ENCODE results near the gene PODXL.

The PODXL gene

GRCh38 chr7:131550846-131551245 lies 5.6 kb downstream of the PODXL start:
- no peaks in the 10 kb centered on the region for H3K9me3 ChIP-seq (ENCODE audit: low read length)
- H3K27ac ChIP-seq (ENCODE audit: low read depth, low read length, poor library complexity, severe bottlenecking), result no peak overlapping the region
- H3K4me3 ChIP-seq (ENCODE audit: low read depth, low read length, poor library complexity, severe bottlenecking), result no peak overlapping the region
- no peak for TF ChIP-seq EZH2 (IDR thresholded peaks at IDR 0.05; ENCODE audit: borderline replicate concordance, low read length)
- no peak for TF ChIP-seq CTCF (IDR thresholded peaks at IDR 0.05; ENCODE audit: low read length)
- no peaks in the 10 kb centered on the region for H3K79me2 ChIP-seq (ENCODE audit: insufficient read depth, low read length)
- peaks cover 17% of the 10 kb centered on the region for H3K27me3 ChIP-seq (ENCODE audit: insufficient read depth, low read length)
- H3K9ac ChIP-seq (ENCODE audit: low read length), result no peak overlapping the region
- H3K4me2 ChIP-seq (ENCODE audit: low read length), result no peak overlapping the region
- H3K4me1 ChIP-seq (ENCODE audit: insufficient read depth, low read length, severe bottlenecking), result peaks cover 10% of the 10 kb centered on the region
- H4K20me1 ChIP-seq (ENCODE audit: insufficient read depth, low read length), result no peaks in the 10 kb centered on the region
- H3K9me2 ChIP-seq (ENCODE audit: low read depth, low read length), result no peaks in the 10 kb centered on the region
- no peaks in the 10 kb centered on the region for H3F3A ChIP-seq (ENCODE audit: insufficient read depth, low read length)
- no peaks in the 10 kb centered on the region for H3K36me3 ChIP-seq (ENCODE audit: insufficient read depth, low read length)
- no peak overlapping the region for H2AFZ ChIP-seq (ENCODE audit: low read length)

- Histone ChIP-seq H3F3A (ENCODE audit: insufficient read depth, low read length) (no peaks in the 10 kb centered on the region), H3K9me2 (ENCODE audit: low read depth, low read length) (no peaks in the 10 kb centered on the region), H3K4me3 (ENCODE audit: low read depth, low read length, poor library complexity, severe bottlenecking) (no peak overlapping the region), H3K79me2 (ENCODE audit: insufficient read depth, low read length) (no peaks in the 10 kb centered on the region), H4K20me1 (ENCODE audit: insufficient read depth, low read length) (no peaks in the 10 kb centered on the region), H2AFZ (ENCODE audit: low read length) (no peak overlapping the region), H3K36me3 (ENCODE audit: insufficient read depth, low read length) (no peaks in the 10 kb centered on the region), H3K9ac (ENCODE audit: low read length) (no peak overlapping the region), H3K27ac (ENCODE audit: low read depth, low read length, poor library complexity, severe bottlenecking) (no peak overlapping the region), H3K4me1 (ENCODE audit: insufficient read depth, low read length, severe bottlenecking) (no peaks in the 10 kb centered on the region), H3K9me3 (ENCODE audit: low read length) (no peaks in the 10 kb centered on the region), H3K27me3 (ENCODE audit: insufficient read depth, low read length) (peaks cover 6% of the 10 kb centered on the region; the same call in 1 of the 2 replicates), H3K4me2 (ENCODE audit: low read length) (no peak overlapping the region)
- TF ChIP-seq EZH2 (IDR thresholded peaks at IDR 0.05; ENCODE audit: borderline replicate concordance, low read length) (no peak), CTCF (IDR thresholded peaks at IDR 0.05; ENCODE audit: low read length) (no peak)
Measured at GRCh38 chr7:131548371-131548770, 8.1 kb downstream of the PODXL start.

DNA sequence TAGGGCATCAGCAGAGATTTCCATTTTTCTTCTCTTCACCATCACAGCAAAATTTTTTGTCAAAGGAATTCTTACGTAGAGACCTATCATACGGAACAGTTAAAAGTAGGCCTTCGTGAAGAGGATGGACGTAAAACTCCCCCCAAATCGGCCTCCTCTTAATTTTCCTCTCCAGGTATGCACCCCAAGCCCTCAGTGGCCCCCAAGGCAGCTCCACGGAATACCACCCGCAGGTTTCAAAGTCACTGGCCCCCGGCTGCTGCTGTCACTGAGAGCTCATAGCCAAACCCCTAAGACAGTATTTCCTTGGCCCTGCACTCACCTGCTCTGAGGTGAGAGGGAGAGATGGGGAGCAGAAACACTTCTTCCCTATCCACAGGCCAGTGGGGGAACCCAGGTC lies 8.8 kb downstream of the PODXL start:
- H3K9me3 ChIP-seq (ENCODE audit: low read length), result no peaks in the 10 kb centered on the region
- no peak overlapping the region for H2AFZ ChIP-seq (ENCODE audit: low read length)
- H3F3A ChIP-seq (ENCODE audit: insufficient read depth, low read length), result no peaks in the 10 kb centered on the region
- no peaks in the 10 kb centered on the region for H3K4me1 ChIP-seq (ENCODE audit: insufficient read depth, low read length, severe bottlenecking)
- H3K9me2 ChIP-seq (ENCODE audit: low read depth, low read length), result no peaks in the 10 kb centered on the region
- TF ChIP-seq CTCF (IDR thresholded peaks at IDR 0.05; ENCODE audit: low read length), result no peak
- TF ChIP-seq EZH2 (IDR thresholded peaks at IDR 0.05; ENCODE audit: borderline replicate concordance, low read length), result no peak
- H3K36me3 ChIP-seq (ENCODE audit: insufficient read depth, low read length), result no peaks in the 10 kb centered on the region
- H4K20me1 ChIP-seq (ENCODE audit: insufficient read depth, low read length), result no peaks in the 10 kb centered on the region
- no peak overlapping the region for H3K9ac ChIP-seq (ENCODE audit: low read length)
- no peaks in the 10 kb centered on the region for H3K79me2 ChIP-seq (ENCODE audit: insufficient read depth, low read length)
- no peak overlapping the region for H3K27ac ChIP-seq (ENCODE audit: low read depth, low read length, poor library complexity, severe bottlenecking)
- peaks cover 6% of the 10 kb centered on the region; the same call in 1 of the 2 replicates for H3K27me3 ChIP-seq (ENCODE audit: insufficient read depth, low read length)
- H3K4me2 ChIP-seq (ENCODE audit: low read length), result no peak overlapping the region
- no peak overlapping the region for H3K4me3 ChIP-seq (ENCODE audit: low read depth, low read length, poor library complexity, severe bottlenecking)
